Panc1 (cell line): ENCODE measurements around the gene PPL. TPM values are rescaled to one million over a fixed set of nuclear protein-coding genes. Genes with fewer than 3 reads are reported as not detected.
A peak's percentile ranks its signal among the peaks of the same experiment; 100 is the strongest.

Source experiments
- ATAC-seq: fragments of 200-7000 bp; cut with Tn5 transposase; 2 replicates; pipeline ENCODE4 v1.9.1; 2020; ENCODE audit warnings: mild to moderate bottlenecking, moderate library complexity
- BruUV-seq: library from RNA; stranded (reverse); fragments of 400-500 nt; replicated peaks from 2 replicates; lab custom pipeline; 2021; lab: Mats Ljungman, UMichigan
- CTCF ChIA-PET: fragments of 300-600 bp; sonication (Branson Sonifier 250); formaldehyde crosslinking; loops from one replicate; lab custom pipeline; 2022; ENCODE audit warnings: antibody characterized with exemption; lab: Charles Lee
- POLR2A ChIA-PET: fragments of 300-600 bp; sonication (Branson Sonifier 250); formaldehyde crosslinking; loops from one replicate; lab custom pipeline; 2022; ENCODE audit warnings: antibody characterized with exemption; lab: Charles Lee
- DNase-seq: peaks from one replicate; pipeline ENCODE4 v3.0.0-alpha.2; 2010; ENCODE audit warnings: low read depth, low spot score
- H3K27ac ChIP-seq: 2 replicates; pipeline ENCODE4 v1.5.1; 2011; ENCODE audit warnings: mild to moderate bottlenecking, low read length, inconsistent platforms
- H3K27me3 ChIP-seq: fragments of 200-500 bp; sonication (Bioruptor generic); 2 replicates; pipeline ENCODE4 v1.6.0; 2014; ENCODE audit warnings: low read length, inconsistent platforms; ENCODE audit not compliant: control insufficient read depth, insufficient read depth
- H3K36me3 ChIP-seq: fragments of 200-500 bp; sonication (Bioruptor generic); 2 replicates; pipeline ENCODE4 v1.5.1; 2014; ENCODE audit warnings: inconsistent platforms, mild to moderate bottlenecking, low read length, moderate library complexity; ENCODE audit not compliant: control insufficient read depth, insufficient read depth
- H3K4me1 ChIP-seq: 2 replicates; pipeline ENCODE4 v1.5.1; 2011; ENCODE audit warnings: inconsistent platforms, mild to moderate bottlenecking, low read length, moderate library complexity; ENCODE audit not compliant: control insufficient read depth, insufficient read depth
- H3K4me3 ChIP-seq, 2 experiments: 2 replicates each; pipeline ENCODE4 v1.5.1; 2011 to 2012; ENCODE audit warnings: low read depth in 2 of 2, low read length in 2 of 2, mild to moderate bottlenecking in 2 of 2, inconsistent platforms in 1 of 2, moderate library complexity in 1 of 2
- H3K9me3 ChIP-seq: fragments of 200-500 bp; sonication (Bioruptor generic); 2 replicates; pipeline ENCODE4 v1.5.1; 2014; ENCODE audit warnings: low read depth, mild to moderate bottlenecking, inconsistent platforms, low read length, moderate library complexity; ENCODE audit not compliant: control insufficient read depth, insufficient read depth
- CTCF ChIP-seq: fragments of 450-650 bp; IDR thresholded peaks from 2 replicates; pipeline ENCODE4 v1.5.1; 2017; ENCODE audit warnings: mild to moderate bottlenecking
- POLR2AphosphoS5 ChIP-seq: IDR thresholded peaks from 2 replicates; pipeline ENCODE4 v1.6.1; 2012; ENCODE audit warnings: mild to moderate bottlenecking, low read depth, low read length, moderate library complexity
- SIN3A ChIP-seq: IDR thresholded peaks from 2 replicates; pipeline ENCODE4 v1.6.1; 2012; ENCODE audit warnings: low read depth, mild to moderate bottlenecking, low read length, moderate library complexity, borderline replicate concordance; ENCODE audit not compliant: insufficient read depth
- TCF7L2 ChIP-seq: IDR thresholded peaks from 2 replicates; pipeline ENCODE4 v1.6.1; 2011; ENCODE audit warnings: mild to moderate bottlenecking, low read depth, low read length, inconsistent platforms
- in situ Hi-C: cut with HindIII; loops from 2 replicates; pipeline ENCODE4 v1.10.0; 2016; ENCODE audit warnings: low sequenced_read_pairs, low pct_unique_long_range_greater_than_20kb
- intact Hi-C: fragments of 100-400 bp; cut with micrococcal nuclease; formaldehyde crosslinking; loops from one replicate; pipeline ENCODE4 v1.10.0; 2022; ENCODE audit not compliant: unreplicated experiment
- total RNA-seq: library from RNA; stranded (reverse); gene quantifications from one replicate; pipeline ENCODE4 v1.2.1, GENCODE V29; 2021; ENCODE audit not compliant: unreplicated experiment
- TF ChIP-seq, protein P1 (sequence below), 2 experiments: IDR thresholded peaks; 2 replicates each; pipeline ENCODE4 v1.6.1; 2011 to 2012; ENCODE audit warnings: low read depth in 2 of 2, control low read depth in 1 of 2, low read length in 1 of 2, mild to moderate bottlenecking in 1 of 2, moderate library complexity in 1 of 2; ENCODE audit not compliant: insufficient read depth in 1 of 2

Gene PPL
- total RNA-seq, 1 experiment from 2014 or later: 89.4 TPM

- Histone ChIP-seq H3K36me3 (no peaks in the 10 kb centered on the region), H3K27me3 (no peaks in the 10 kb centered on the region), H3K27ac (no peak overlapping the region), H3K4me3 (no peak overlapping the region; a peak in 1 of 4 replicates), H3K4me1 (peaks cover 20% of the 10 kb centered on the region), H3K9me3 (no peaks in the 10 kb centered on the region)
- ChIA-PET CTCF (no interaction called here), POLR2A (interaction anchor here (0.5 kb wide), 1 partner anchor 110 kb away, joined by 4 read pairs; no protein-coding TSS in a partner anchor)
- in situ Hi-C loops: no loop called here
- no TSS peak for BruUV-seq
- no peak for DNase-seq
- ATAC-seq: no peak
- intact Hi-C loops: no loop called here
- TF ChIP-seq CTCF: no peak
- TF ChIP-seq TCF7L2: no peak
- TF ChIP-seq, protein P1, sequence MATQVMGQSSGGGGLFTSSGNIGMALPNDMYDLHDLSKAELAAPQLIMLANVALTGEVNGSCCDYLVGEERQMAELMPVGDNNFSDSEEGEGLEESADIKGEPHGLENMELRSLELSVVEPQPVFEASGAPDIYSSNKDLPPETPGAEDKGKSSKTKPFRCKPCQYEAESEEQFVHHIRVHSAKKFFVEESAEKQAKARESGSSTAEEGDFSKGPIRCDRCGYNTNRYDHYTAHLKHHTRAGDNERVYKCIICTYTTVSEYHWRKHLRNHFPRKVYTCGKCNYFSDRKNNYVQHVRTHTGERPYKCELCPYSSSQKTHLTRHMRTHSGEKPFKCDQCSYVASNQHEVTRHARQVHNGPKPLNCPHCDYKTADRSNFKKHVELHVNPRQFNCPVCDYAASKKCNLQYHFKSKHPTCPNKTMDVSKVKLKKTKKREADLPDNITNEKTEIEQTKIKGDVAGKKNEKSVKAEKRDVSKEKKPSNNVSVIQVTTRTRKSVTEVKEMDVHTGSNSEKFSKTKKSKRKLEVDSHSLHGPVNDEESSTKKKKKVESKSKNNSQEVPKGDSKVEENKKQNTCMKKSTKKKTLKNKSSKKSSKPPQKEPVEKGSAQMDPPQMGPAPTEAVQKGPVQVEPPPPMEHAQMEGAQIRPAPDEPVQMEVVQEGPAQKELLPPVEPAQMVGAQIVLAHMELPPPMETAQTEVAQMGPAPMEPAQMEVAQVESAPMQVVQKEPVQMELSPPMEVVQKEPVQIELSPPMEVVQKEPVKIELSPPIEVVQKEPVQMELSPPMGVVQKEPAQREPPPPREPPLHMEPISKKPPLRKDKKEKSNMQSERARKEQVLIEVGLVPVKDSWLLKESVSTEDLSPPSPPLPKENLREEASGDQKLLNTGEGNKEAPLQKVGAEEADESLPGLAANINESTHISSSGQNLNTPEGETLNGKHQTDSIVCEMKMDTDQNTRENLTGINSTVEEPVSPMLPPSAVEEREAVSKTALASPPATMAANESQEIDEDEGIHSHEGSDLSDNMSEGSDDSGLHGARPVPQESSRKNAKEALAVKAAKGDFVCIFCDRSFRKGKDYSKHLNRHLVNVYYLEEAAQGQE (IDR thresholded peaks at IDR 0.05; ENCODE audit: insufficient read depth in 1 of 2, low read depth in 2 of 2, low read length in 1 of 2): no peak
- no peak for TF ChIP-seq SIN3A
- no peak for TF ChIP-seq POLR2AphosphoS5
Measured at GRCh38 chr16:4933871-4934395, 3.0 kb downstream of the PPL start.

GRCh38 chr16:4933433-4933832 is 3.5 kb downstream of the PPL start:
- intact Hi-C loops (no loop called here), in situ Hi-C loops (no loop called here)
- no peak for DNase-seq
- ChIA-PET CTCF (no interaction called here), POLR2A (no interaction called here)
- Histone ChIP-seq H3K27me3 (no peaks in the 10 kb centered on the region), H3K36me3 (no peaks in the 10 kb centered on the region), H3K9me3 (no peaks in the 10 kb centered on the region), H3K4me3 (no peak overlapping the region), H3K4me1 (peaks cover 20% of the 10 kb centered on the region), H3K27ac (no peak overlapping the region)
- TF ChIP-seq, protein P1 (IDR thresholded peaks at IDR 0.05; ENCODE audit: insufficient read depth in 1 of 2, low read depth in 2 of 2, low read length in 1 of 2): no peak
- no peak for TF ChIP-seq POLR2AphosphoS5
- no peak for TF ChIP-seq TCF7L2
- no peak for TF ChIP-seq CTCF
- no peak for TF ChIP-seq SIN3A
- TSS peak; percentile 43 for BruUV-seq
- no peak for ATAC-seq
